LHCN-M2 (cell line): ENCODE data around the gene UTP11. TPM values are rescaled to one million over a fixed set of nuclear protein-coding genes. Genes with fewer than 3 reads are reported as not detected.
A peak's percentile ranks its signal among the peaks of the same experiment; 100 is the strongest.
"Not testable (repeated sequence)": the region's sequence is repeated elsewhere in the genome, so short reads cannot be mapped to it uniquely, and the experiment has no call there.

Experiments
- DNase-seq: peaks from one replicate; pipeline ENCODE4 v3.0.0-alpha.2; 2012; ENCODE audit warnings: low read depth
- polyA plus RNA-seq: library from polyadenylated mRNA; unstranded; fragments of >200 nt; gene quantifications from one replicate; pipeline ENCODE4 v1.2.1, GENCODE V29; 2012; ENCODE audit warnings: missing spikeins
- total RNA-seq: library from RNA; depleted of rRNA; stranded (reverse); fragments of >200 nt; gene quantifications from 2 replicates; pipeline ENCODE4 v1.2.3, GENCODE V29; 2014; rRNA removed

UTP11 gene
- 100 and 107 TPM in 2 replicates for total RNA-seq
- polyA plus RNA-seq, result 33.8 TPM

DNA sequence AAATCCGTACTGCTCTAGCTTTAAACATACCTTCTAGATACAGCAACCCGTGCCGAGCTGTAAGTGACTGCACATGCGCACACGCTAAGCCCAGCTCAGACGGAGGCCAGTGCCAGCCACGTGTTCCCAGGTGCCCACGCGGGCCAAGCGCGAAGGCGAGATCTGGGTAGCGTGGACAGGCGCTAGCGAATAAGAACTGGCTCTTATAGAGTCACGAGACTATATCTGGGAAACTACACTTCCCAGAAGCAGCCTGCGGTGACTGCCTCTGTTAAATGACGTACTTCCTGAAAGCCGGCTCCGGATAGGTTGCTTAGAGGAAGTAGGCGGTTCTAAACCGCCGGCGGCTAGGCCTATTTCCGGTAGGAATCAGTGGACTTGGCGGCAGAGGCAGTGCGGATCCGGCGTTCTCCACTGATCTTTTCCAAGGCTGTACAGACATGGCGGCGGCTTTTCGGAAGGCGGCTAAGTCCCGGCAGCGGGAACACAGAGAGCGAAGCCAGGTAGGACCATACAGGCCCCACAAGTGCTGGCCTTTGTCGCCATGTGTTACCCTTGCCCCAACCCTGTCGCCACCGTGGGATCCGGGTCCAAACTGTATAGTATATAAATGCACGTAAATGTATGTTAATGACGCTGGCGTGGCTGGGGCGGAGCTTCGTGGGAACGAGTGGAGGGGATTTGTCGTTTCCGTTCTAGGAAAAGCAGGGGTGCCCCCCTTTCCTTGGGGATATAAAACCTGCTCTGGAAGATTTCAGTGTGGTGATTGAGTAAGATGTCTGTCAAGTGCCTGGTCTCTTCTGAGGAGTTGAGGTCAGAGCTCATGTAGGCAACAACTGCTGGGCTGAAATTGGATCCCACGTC, at the start of gene UTP11:
Gene UTP11, plus strand, starts transcription at position 372 of the 864 bp plus-strand sequence. Its CDS starts 69 bp downstream, at position 441.
- peak; percentile 100 for DNase-seq

DNA sequence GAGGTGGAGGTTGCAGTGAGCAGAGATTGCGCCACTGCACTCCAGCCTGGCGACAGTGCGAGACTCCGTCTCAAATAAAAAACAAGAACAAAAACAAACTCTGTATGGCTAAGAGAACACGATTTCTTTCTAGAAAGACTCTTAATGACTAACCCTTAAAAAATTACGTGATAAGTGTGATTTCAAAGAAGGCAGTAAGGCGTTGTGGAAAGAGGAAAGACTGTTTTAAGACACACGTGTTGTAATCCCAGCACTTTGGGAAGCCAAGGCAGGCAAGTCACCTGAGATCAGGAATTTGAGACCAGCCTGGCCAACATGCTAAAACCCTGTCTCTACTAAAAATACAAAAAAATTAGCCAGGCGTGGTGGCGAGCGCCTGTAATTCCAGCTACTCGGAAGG, 48.4 kb upstream of the UTP11 start:
- not testable (repeated sequence) for DNase-seq

- no peak for DNase-seq
Observed at GRCh38 chr1:37965301-37965700, 47.2 kb upstream of the UTP11 start.

DNA sequence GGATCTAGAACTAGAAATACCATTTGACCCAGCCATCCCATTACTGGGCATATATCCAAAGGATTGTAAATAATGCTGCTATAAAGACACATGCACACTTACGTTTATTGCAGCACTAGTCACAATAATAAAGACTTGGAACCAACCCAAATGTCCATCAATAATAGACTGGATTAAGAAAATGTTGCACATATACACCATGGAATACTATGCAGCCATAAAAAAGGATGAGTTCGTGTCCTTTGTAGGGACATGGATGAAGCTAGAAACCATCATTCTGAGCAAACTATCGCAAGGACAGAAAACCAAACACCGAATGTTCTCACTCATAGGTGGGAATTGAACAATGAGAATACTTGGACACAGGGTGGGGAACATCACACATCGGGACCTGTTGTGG, 38.9 kb upstream of the UTP11 start:
- not testable (repeated sequence) for DNase-seq

DNA sequence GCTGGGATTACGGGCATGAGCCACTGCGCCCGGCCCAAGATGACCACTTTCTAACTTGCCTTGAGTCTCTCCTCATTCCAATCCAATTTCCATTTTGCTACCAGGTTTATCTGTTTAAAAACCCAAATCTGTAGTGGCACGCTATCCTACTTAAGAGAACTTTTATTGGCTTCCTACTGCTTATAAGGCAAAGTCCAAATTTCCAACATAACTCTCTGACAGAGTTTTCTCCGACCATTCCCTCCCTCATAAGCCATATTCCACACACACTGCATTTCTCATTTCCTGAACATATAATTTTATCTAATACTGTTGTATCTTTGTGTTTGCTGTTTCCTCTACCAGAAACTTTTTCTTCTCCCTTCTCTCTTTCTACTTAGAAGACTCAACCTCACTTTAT, 38.0 kb upstream of the UTP11 start:
- DNase-seq, result no peak

GRCh38 chr1:37975083-37975482, 37.5 kb upstream of the UTP11 start:
- DNase-seq, result peak; percentile 54

- no peak for DNase-seq
Observed at GRCh38 chr1:37978541-37978940, 34.0 kb upstream of the UTP11 start.

DNA sequence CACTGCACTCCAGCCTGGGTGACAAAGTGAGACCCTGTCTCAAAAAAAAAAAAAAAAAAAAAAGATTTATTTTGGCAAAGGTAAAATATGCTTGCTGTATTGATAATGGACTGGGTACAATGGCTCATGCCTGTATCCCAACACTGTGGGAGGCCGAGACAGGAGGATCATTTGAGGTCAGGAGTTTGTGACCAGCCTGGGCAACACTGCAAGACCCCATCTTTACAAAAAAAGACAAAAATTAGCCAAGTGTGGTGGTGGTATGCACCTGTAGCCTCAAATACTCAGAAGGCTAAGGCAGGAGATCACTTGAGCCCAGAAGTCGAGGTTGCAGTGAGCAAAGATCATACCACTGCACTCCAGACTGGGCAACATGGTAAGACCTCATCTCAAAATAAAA, 29.0 kb upstream of the UTP11 start:
- DNase-seq, result no peak

- no peak for DNase-seq
Observed at GRCh38 chr1:37987679-37988078, 24.9 kb upstream of the UTP11 start.

DNA sequence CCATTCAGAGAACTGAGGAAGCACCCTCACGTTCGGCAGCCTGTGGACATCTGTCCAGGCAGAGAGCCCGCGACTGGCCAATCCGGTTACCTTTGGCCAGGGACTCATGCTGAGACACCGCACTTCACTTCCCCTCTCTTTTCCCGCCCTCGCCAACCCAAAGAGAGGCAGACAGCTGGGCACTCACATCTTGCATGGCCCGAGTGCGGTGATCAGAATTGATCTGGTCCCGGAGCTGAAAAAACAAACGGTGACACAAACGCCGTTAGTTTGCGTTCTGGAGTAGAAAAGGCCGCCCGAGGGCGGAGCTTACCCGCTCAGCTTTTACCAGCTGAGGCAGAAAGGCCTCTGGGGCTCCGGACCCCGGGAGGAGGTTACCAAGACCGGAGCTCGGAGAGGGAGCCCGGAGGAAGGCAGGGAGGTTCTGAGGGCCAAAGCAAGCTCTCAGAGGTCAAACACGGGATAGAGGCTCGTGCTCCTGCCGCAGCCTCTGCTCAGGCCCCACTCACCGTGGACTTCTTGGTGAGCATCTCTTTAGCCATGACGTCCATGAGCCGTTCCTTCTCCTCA, 23.1 kb upstream of the UTP11 start:
- peak; percentile 47 for DNase-seq

DNA sequence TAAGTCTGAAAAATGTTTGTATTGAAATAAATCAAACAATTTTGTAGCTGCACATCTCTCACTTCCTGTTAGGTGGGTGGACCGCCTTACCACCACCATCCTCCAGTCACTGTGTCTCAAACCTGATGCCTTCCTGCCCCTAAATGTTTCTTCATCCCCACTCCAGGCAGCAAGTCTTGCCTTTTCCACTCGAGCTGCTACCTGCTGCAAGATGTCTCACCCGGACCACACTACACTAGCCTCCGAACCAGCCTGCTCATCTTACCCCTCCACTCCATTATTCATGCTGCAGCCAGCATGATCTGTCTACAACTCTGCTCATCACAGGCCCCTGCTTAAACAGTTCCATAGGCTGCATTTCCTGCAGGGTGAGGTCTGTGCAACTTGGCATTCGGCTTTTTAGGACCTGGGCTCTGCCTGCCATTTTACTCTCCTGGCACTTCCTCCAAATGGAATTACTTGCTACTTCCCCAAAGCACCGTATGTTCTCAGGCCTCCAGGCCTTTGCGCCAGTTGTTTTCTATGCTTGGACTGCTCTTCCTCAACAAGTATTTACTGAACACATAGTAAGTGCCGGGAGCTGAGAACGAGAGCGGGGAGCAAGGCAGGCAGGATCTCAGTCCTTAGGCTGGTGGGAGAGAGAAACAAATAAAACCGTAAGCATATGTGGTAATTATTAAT, 17.5 kb upstream of the UTP11 start:
- no peak for DNase-seq

- DNase-seq, result no peak
Observed at GRCh38 chr1:37995751-37996345, 16.7 kb upstream of the UTP11 start.

DNA sequence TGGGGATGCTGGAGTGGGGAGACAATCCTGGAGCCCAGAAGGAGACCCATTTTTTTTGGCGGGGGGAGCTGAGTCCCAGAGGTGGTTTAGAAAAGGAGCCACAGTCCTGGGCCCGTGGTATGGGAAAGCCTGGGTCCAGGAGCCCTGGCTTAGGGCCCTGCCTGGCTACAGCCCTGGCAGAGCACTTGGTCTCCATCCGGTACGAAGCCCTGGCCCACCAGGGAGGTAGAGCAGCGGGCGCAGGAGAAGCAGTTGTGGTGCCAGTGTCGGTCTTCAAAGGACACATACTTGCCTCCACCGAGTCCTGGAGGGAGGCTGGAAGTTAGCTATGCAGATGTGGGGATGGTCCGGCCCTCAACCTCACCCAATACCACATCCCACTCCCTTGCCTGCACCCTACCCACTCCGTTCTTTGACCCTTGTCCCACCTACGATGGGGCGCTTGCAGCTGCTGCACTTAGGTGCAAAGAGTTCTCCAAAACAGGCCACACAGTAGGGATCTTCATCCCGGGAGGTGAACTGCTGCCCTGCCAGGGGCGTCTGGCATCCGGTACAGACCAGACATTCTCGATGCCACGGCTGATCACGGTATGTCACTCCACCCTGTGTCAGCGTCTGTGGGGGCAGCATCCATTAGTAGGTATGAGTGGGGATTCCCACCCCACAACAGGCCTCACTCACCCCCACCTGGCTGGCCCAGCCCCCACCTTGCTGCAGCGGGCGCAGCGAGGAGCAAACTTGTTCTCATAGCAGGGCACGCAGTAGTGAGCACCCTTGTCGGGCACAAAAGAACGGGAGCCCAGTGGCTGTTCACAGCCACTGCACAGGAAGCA, 15.1 kb upstream of the UTP11 start:
- no peak for DNase-seq

GRCh38 chr1:37998089-37998808, 14.3 kb upstream of the UTP11 start:
- DNase-seq, result no peak

GRCh38 chr1:37998913-37999429, 13.6 kb upstream of the UTP11 start:
- DNase-seq, result no peak

DNA sequence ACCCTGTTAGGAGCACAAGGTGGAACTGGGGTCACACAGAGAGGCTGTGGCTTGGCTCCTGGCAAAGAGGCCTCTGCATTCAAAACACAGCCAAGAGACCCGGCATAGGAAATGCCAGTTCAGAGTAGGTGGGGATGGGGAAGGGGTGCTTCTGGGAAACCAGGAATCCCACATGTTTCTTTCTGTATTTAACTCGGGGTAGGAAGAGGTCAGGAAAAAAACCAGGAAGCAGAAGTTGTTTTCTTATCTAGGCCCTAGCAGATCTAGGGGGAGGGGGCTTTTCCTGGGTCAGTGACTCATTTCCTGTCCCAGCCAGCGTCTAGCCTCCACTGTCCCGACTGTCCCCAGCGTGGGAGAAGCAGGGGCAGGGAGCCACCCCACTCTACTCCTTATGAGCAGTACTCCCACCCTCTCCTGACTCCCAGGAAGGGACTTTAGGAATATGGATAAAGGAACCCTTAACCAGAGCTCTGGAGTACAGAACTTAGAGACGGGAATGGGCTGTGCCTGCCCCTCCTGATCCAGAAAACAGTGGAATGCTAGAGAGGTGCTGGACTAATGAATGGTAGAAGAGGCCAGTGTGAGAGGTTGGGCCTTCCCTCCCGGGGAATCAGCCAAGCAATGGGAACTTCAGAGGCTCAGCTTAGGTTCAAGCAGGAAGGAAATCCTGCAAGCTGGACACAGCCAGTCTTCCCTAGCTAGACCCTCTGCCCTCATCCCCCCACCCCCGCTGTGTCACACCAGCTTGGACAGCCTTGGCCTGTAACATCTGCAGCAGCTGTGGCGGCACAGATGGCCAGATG, 12.9 kb upstream of the UTP11 start:
- DNase-seq, result peak; percentile 77

DNA sequence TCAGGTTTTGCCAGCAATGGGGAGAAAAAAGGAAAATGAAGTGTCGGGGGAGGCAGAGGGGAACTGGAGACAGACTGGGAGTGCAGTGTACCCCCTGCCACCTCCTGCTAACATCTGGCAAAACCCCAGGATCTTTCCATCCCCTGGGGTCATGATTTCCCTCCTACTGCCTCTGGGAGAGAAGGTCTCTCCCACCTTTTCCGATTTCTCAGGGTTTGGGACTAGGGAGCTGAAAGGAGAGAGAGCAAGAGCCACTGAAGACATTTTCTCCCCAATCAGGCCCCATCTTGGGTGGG, 12.4 kb upstream of the UTP11 start:
- DNase-seq, result no peak

DNA sequence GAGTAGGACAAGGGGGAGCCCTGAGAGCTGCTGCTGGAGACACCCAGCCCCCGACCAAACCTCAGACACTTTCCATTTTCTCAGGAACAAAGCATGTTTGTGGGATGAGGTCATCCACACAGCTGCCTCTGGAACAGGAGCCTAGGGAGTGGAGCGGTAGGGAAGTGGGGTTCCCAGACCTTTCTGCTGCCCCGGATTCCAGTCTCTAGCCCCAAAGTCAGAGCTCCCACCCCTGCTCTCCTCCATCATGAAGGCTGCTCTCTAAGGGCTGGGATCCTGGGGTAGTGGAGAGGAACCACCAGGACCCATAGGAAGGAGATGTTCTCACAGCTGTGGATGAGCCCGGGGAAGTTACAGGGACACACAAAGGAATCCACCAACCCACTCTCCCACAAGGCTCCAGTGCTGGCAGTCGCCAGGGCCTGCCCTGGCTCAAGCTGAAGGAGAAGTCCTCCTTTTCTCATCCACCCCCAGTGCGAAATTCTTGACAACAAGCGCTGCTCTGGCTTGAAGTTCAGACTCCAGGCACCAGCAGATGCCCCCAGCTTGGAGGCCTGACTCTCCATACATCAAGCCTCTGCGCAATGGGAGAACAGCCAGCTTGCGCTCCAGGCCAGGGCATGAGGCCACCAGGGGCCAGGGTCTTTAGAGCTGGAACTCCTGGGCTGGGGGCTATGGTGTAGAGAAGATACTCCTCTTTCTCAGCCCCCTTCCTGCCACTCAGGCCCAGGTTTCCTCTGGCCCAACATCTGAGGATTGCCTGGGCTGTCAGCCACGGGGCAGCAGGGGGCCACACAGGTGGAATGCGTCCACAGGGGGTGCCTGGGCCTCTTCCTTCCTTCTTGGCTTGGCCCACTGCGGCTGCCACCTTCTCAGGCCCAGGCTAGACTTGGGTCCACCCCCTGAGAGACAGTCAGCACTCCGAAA, 11.7 kb upstream of the UTP11 start:
- peak; percentile 97 for DNase-seq
